ENCODE measurements around the gene JAZF1. TPM values are rescaled to one million over a fixed set of nuclear protein-coding genes. Genes with fewer than 3 reads are reported as not detected.

Gene JAZF1
- total and polyA plus RNA-seq, 2 of the 8 experiments (the other 6 are each of a cell fraction or from before 2014, with no cell fraction given) = 2.6 to 21.8 TPM

DNA sequence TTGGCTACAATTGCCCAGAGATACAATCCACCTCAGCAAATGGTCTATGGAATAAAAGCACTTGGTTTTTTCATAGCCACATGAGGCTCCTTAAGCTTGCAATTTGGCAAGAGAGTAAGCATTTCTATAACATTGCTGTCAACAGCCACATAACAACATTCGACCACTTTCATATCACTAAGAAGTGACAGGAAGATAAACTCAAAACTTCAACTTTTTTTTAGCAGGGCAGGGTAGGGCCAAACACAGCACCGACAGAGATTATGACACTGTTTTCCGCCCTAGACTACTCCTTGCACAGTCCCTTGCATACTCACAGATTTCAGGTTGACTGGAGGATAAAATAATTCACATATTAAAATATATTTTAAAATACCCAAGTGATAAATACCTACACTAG, 185.4 kb downstream of the JAZF1 start:
- Histone ChIP-seq H3K23me2 (ENCODE audit: low read depth, low read length) (no peaks in the 10 kb centered on the region), H2AFZ (ENCODE audit: low read length) (no peak overlapping the region), H4K20me1 (replicated peaks in 1 of 2; ENCODE audit: control insufficient read depth in 1 of 2, insufficient read depth in 2 of 2, low read length in 2 of 2) (no peaks in the 10 kb centered on the region), H3K9ac (replicated peaks in 1 of 4; ENCODE audit: extremely low read depth in 1 of 4, low read depth in 3 of 4, low read length in 3 of 4) (no peak overlapping the region), H2BK120ac (replicated peaks; ENCODE audit: low read depth, low read length) (no peak overlapping the region), H3K27me3 (replicated peaks in 1 of 4; ENCODE audit: control insufficient read depth in 3 of 4, extremely low read depth in 1 of 4, insufficient read depth in 3 of 4, low read length in 3 of 4) (no peaks in the 10 kb centered on the region), H4K91ac (replicated peaks; ENCODE audit: insufficient read length, low read length) (no peak overlapping the region), H3K4me2 (ENCODE audit: insufficient read depth in 1 of 2, low read depth in 2 of 2, low read length in 2 of 2) (no peak overlapping the region), H3K9me3 (ENCODE audit: insufficient read depth in 2 of 2, low read depth in 1 of 2, low read length in 1 of 2) (no peaks in the 10 kb centered on the region), H3K4ac (replicated peaks; ENCODE audit: insufficient read length, low read depth, low read length) (no peak overlapping the region), H3K79me1 (ENCODE audit: low read depth, low read length) (no peaks in the 10 kb centered on the region; the same call in 1 of the 2 replicates), H3K18ac (ENCODE audit: extremely low read depth, low read length) (no peak overlapping the region), H4K8ac (ENCODE audit: extremely low read depth, insufficient read depth, low read length) (no peak overlapping the region), H2BK12ac (ENCODE audit: low read depth, low read length) (no peak overlapping the region), H3K56ac (replicated peaks; ENCODE audit: insufficient read length, low read depth, low read length) (no peak overlapping the region), H2BK20ac (ENCODE audit: low read length) (no peak overlapping the region), H3K79me2 (ENCODE audit: control insufficient read depth in 1 of 2, insufficient read depth in 2 of 2, low read length in 2 of 2) (no peaks in the 10 kb centered on the region), H2AK5ac (ENCODE audit: low read depth, low read length) (no peak overlapping the region), H3K4me3 (ENCODE audit: extremely low read depth in 1 of 4, insufficient read depth in 2 of 4, low read depth in 3 of 4, low read length in 4 of 4) (no peak overlapping the region), H3K27ac (ENCODE audit: low read depth, low read length) (no peak overlapping the region), H3K4me1 (replicated peaks in 1 of 4; ENCODE audit: control insufficient read depth in 3 of 4, insufficient read depth in 4 of 4, low read length in 3 of 4) (no peaks in the 10 kb centered on the region; a peak in 1 of 7 replicates), H2BK15ac (ENCODE audit: low read length) (no peak overlapping the region), H3K23ac (ENCODE audit: insufficient read length) (no peak overlapping the region), H2BK5ac (ENCODE audit: low read depth, low read length) (no peak overlapping the region), H3K36me3 (ENCODE audit: control insufficient read depth in 2 of 4, insufficient read depth in 4 of 4, low read length in 3 of 4) (no peaks in the 10 kb centered on the region), H4K5ac (ENCODE audit: insufficient read length, low read depth, low read length) (no peak overlapping the region), H3K14ac (ENCODE audit: insufficient read length) (no peak overlapping the region)
- no peak for DNase-seq (ENCODE audit: low read depth in 1 of 2, low spot score in 2 of 2)
- POLR2A ChIA-PET (ENCODE audit: partially characterized antibody) = no interaction called here
- FAIRE-seq = no peak
- CTCF ChIA-PET (ENCODE audit: partially characterized antibody) = interaction anchor here (0.7 to 1.4 kb wide), 4 partner anchors 24 to 102 kb away, joined by 3 to 7 read pairs (median 4); no protein-coding TSS in a partner anchor
- 91% methylated on average over 3 of the region's 3 CpGs; no CpG with 5 or more reads in 1 of the 2 experiments for WGBS, 2 experiments (ENCODE audit: extremely low coverage in 1 of 2, insufficient coverage in 1 of 2, insufficient read length in 1 of 2, insufficient replicate concordance in 2 of 2, low coverage in 1 of 2, low lambda C conversion rate in 2 of 2, missing lambda C conversion rate in 1 of 2)
- TF ChIP-seq, protein P1, sequence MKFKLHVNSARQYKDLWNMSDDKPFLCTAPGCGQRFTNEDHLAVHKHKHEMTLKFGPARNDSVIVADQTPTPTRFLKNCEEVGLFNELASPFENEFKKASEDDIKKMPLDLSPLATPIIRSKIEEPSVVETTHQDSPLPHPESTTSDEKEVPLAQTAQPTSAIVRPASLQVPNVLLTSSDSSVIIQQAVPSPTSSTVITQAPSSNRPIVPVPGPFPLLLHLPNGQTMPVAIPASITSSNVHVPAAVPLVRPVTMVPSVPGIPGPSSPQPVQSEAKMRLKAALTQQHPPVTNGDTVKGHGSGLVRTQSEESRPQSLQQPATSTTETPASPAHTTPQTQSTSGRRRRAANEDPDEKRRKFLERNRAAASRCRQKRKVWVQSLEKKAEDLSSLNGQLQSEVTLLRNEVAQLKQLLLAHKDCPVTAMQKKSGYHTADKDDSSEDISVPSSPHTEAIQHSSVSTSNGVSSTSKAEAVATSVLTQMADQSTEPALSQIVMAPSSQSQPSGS (IDR thresholded peaks at IDR 0.05; ENCODE audit: low read length) = no peak
- TF ChIP-seq CHD1 (IDR thresholded peaks at IDR 0.05; ENCODE audit: low read depth, low read length) (no peak), SP4 (IDR thresholded peaks at IDR 0.05; ENCODE audit: low read length) (no peak), SIX5 (IDR thresholded peaks at IDR 0.05; ENCODE audit: low read depth, low read length) (no peak), SP1 (IDR thresholded peaks at IDR 0.05; ENCODE audit: low read depth, low read length) (no peak), TBP (IDR thresholded peaks at IDR 0.05; ENCODE audit: low read depth, low read length) (no peak), JUND (IDR thresholded peaks at IDR 0.05; ENCODE audit: low read length) (no peak), TAF1 (IDR thresholded peaks at IDR 0.05; ENCODE audit: low read depth, low read length) (no peak), BRCA1 (IDR thresholded peaks at IDR 0.05; ENCODE audit: low read depth, low read length) (no peak), JUN (IDR thresholded peaks at IDR 0.05; ENCODE audit: low read depth, low read length) (no peak), NRF1 (IDR thresholded peaks at IDR 0.05; ENCODE audit: low read depth, low read length) (no peak), TAF7 (optimal IDR thresholded peaks at IDR 0.05; ENCODE audit: borderline replicate concordance, low read depth, low read length) (no peak)
- TF ChIP-seq, protein P2, sequence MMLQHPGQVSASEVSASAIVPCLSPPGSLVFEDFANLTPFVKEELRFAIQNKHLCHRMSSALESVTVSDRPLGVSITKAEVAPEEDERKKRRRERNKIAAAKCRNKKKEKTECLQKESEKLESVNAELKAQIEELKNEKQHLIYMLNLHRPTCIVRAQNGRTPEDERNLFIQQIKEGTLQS (IDR thresholded peaks at IDR 0.05; ENCODE audit: insufficient read depth, low read depth, low read length) = no peak

All from H1 (cell line).